Measurements from ENCODE around the gene GALNT7. TPM values are rescaled to one million over a fixed set of nuclear protein-coding genes. Genes with fewer than 3 reads are reported as not detected.

The GALNT7 gene
- total and polyA plus RNA-seq, 2 donors (not counting 3 experiments of a cell fraction or from before 2014, with no cell fraction given) = 19.6 to 54.6 TPM

DNA sequence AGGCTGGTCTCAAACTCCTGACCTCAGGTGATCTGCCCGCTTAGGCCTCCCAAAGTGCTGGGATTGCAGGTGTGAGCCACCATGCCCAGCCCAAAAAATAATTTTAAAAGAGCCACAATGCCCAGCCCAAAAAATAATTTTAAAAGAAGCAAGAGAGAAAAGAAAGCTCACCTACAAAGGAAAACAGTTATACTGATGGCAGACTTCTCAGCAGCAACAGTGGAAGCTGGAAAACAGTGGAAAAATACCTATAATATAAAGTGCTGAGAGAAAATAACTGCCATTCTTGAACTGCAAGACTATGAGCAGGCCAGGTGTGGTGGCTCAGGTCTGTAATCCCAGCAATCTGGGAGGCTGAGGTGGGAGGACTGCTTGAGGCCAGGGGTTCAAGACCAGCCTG, 178.9 kb downstream of the GALNT7 start:
- no peaks in the 10 kb centered on the region for H3K79me2 ChIP-seq (ENCODE audit: control insufficient read depth, insufficient read depth, low read length)
- DNase-seq (ENCODE audit: low read depth, low spot score) (no peak), FAIRE-seq (no peak)
- no peaks in the 10 kb centered on the region for H3K9me1 ChIP-seq (replicated peaks; ENCODE audit: control insufficient read depth, extremely low read depth, insufficient read depth, low read length)
- H3K4me3 ChIP-seq (replicated peaks in 1 of 3; ENCODE audit: insufficient read depth in 1 of 3, low read depth in 1 of 3, low read length in 3 of 3) = no peak overlapping the region
- no peak overlapping the region for H3K27ac ChIP-seq (ENCODE audit: insufficient read depth, low read depth, low read length)
- ChIA-PET POLR2A (no interaction called here), CTCF (interaction anchor here (0.7 to 2.5 kb wide), 5 partner anchors 9 to 73 kb away, joined by 3 to 7 read pairs (median 3); no protein-coding TSS in a partner anchor)
- intact Hi-C loops (cut with micrococcal nuclease) = no loop called here
- no peaks in the 10 kb centered on the region for H3K27me3 ChIP-seq (ENCODE audit: control insufficient read depth in 2 of 2, insufficient read depth in 2 of 2, low read length in 2 of 2)
- BruUV-seq (replicated peaks) = no TSS peak
- H3K4me2 ChIP-seq (ENCODE audit: insufficient read depth, low read length) = no peak overlapping the region
- no peaks in the 10 kb centered on the region for H3K36me3 ChIP-seq (ENCODE audit: control insufficient read depth in 2 of 2, extremely low read depth in 1 of 2, insufficient read depth in 2 of 2, low read length in 2 of 2)
- H3K4me1 ChIP-seq (ENCODE audit: control insufficient read depth, extremely low read depth, insufficient read depth, low read length) = peaks cover 2% of the 10 kb centered on the region
- H4K20me1 ChIP-seq (replicated peaks; ENCODE audit: control insufficient read depth, extremely low read depth, insufficient read depth, low read length) = no peaks in the 10 kb centered on the region
- no peaks in the 10 kb centered on the region for H3K9me3 ChIP-seq (replicated peaks; ENCODE audit: control insufficient read depth, insufficient read depth, low read length)
- H3K9ac ChIP-seq (replicated peaks; ENCODE audit: extremely low read depth, insufficient read depth, low read length) = no peak overlapping the region
- TF ChIP-seq FOS (IDR thresholded peaks at IDR 0.05; ENCODE audit: borderline replicate concordance, insufficient read depth, low read length) (no peak), GATA2 (IDR thresholded peaks at IDR 0.05; ENCODE audit: insufficient read depth, insufficient read length, low read depth, low read length) (no peak), JUN (IDR thresholded peaks at IDR 0.05; ENCODE audit: borderline replicate concordance, insufficient read depth, insufficient read length, low read depth) (no peak), POLR2A (IDR thresholded peaks at IDR 0.05; ENCODE audit: low read depth, low read length) (no peak), MYC (IDR thresholded peaks at IDR 0.05; ENCODE audit: low read depth, low read length) (no peak), EZH2 (IDR thresholded peaks at IDR 0.05; ENCODE audit: borderline replicate concordance, low read depth, low read length, severe bottlenecking) (no peak), POLR2AphosphoS5 (IDR thresholded peaks at IDR 0.05; ENCODE audit: insufficient read depth, low read depth, low read length) (no peak)
- TF ChIP-seq, protein P1, sequence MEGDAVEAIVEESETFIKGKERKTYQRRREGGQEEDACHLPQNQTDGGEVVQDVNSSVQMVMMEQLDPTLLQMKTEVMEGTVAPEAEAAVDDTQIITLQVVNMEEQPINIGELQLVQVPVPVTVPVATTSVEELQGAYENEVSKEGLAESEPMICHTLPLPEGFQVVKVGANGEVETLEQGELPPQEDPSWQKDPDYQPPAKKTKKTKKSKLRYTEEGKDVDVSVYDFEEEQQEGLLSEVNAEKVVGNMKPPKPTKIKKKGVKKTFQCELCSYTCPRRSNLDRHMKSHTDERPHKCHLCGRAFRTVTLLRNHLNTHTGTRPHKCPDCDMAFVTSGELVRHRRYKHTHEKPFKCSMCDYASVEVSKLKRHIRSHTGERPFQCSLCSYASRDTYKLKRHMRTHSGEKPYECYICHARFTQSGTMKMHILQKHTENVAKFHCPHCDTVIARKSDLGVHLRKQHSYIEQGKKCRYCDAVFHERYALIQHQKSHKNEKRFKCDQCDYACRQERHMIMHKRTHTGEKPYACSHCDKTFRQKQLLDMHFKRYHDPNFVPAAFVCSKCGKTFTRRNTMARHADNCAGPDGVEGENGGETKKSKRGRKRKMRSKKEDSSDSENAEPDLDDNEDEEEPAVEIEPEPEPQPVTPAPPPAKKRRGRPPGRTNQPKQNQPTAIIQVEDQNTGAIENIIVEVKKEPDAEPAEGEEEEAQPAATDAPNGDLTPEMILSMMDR (IDR thresholded peaks at IDR 0.05; ENCODE audit: extremely low read depth in 1 of 2, insufficient read depth in 1 of 2, low read depth in 1 of 2, low read length in 2 of 2) = no peak
- TF ChIP-seq, protein P2, sequence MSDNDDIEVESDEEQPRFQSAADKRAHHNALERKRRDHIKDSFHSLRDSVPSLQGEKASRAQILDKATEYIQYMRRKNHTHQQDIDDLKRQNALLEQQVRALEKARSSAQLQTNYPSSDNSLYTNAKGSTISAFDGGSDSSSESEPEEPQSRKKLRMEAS (IDR thresholded peaks at IDR 0.05; ENCODE audit: insufficient read depth, insufficient read length) = no peak
- dilution Hi-C loops (cut with MboI; ENCODE audit: extremely low pct_ligation_motif_present, low sequenced_read_pairs) = no loop called here
- H2AFZ ChIP-seq (ENCODE audit: low read depth, low read length) = no peak overlapping the region

Data from endothelial cell of umbilical vein (primary cell).